Activated T-helper 1 cell treated with anti-CD3 and anti-CD28 coated beads, Interleukin-2, amount 50 U/mL, for 16 hours (primary cell): ENCODE data around the gene RAB29.
"Not testable (repeated sequence)": the region's sequence is repeated elsewhere in the genome, so short reads cannot be mapped to it uniquely, and the experiment has no call there.

Source experiments
- DNase-seq, 2 donors: peaks; one replicate each; pipeline ENCODE4 v3.0.0-alpha.2; 2020; ENCODE audit warnings: low read depth in 1 of 2, low spot score in 1 of 2

Gene RAB29

GRCh38 chr1:205775015-205775716, at the start of gene RAB29:
Gene RAB29, minus strand, starts transcription at chr1:205775482. Its CDS starts 526 bp downstream, at chr1:205774956.
- DNase-seq, result peak; percentile 65 to 66

- DNase-seq, result no peak
These were observed 48.9 kb upstream of the RAB29 start for GRCh38 chr1:205824180-205824579.

- DNase-seq, result not testable (repeated sequence)
These were observed 48.0 kb upstream of the RAB29 start for GRCh38 chr1:205823260-205823659.

GRCh38 chr1:205822397-205822796, 47.1 kb upstream of the RAB29 start:
- DNase-seq, result no peak

GRCh38 chr1:205817988-205818387, 42.7 kb upstream of the RAB29 start:
- DNase-seq, result no peak

- DNase-seq, result no peak
These were observed 42.1 kb upstream of the RAB29 start for GRCh38 chr1:205817364-205817763.

- DNase-seq, result no peak
These were observed 38.4 kb upstream of the RAB29 start for GRCh38 chr1:205813755-205814058.

GRCh38 chr1:205812878-205813754, 37.8 kb upstream of the RAB29 start, which contains the start of gene SLC41A1:
Gene SLC41A1, minus strand, starts transcription at chr1:205813198. Its CDS starts 2,757 bp downstream, at chr1:205810441.
- DNase-seq, result peak; percentile 79 to 84

GRCh38 chr1:205812271-205812877, 37.1 kb upstream of the RAB29 start:
- DNase-seq, result no peak

- DNase-seq, result no peak
These were observed 36.4 kb upstream of the RAB29 start for GRCh38 chr1:205811660-205812059.

GRCh38 chr1:205810448-205811157, 35.3 kb upstream of the RAB29 start:
- no peak for DNase-seq

GRCh38 chr1:205809942-205810345, 34.7 kb upstream of the RAB29 start:
- no peak for DNase-seq

- DNase-seq, result no peak
These were observed 34.2 kb upstream of the RAB29 start for GRCh38 chr1:205809469-205809868.

- no peak for DNase-seq
These were observed 29.9 kb upstream of the RAB29 start for GRCh38 chr1:205805082-205805711.

GRCh38 chr1:205804605-205805004, 29.3 kb upstream of the RAB29 start:
- DNase-seq, result no peak

- no peak for DNase-seq
These were observed 28.7 kb upstream of the RAB29 start for GRCh38 chr1:205803986-205804385.

- no peak for DNase-seq
These were observed 26.8 kb upstream of the RAB29 start for GRCh38 chr1:205802060-205802459.

GRCh38 chr1:205800981-205801703, 25.9 kb upstream of the RAB29 start:
- no peak for DNase-seq

GRCh38 chr1:205800427-205800826, 25.1 kb upstream of the RAB29 start:
- DNase-seq, result no peak

- no peak for DNase-seq
These were observed 23.3 kb upstream of the RAB29 start for GRCh38 chr1:205798577-205798976.
